ENCODE results near the gene MPZL3. TPM values are rescaled to one million over a fixed set of nuclear protein-coding genes. Genes with fewer than 3 reads are reported as not detected.

The MPZL3 gene
- total and polyA plus RNA-seq, 2 donors from 2014 or later = 1.7 to 10.0 TPM

GRCh38 chr11:118241764-118242098 lies 10.4 kb downstream of the MPZL3 start:
- intact Hi-C loops (cut with DNase I) = no loop called here
- no peaks in the 10 kb centered on the region for H3K27me3 ChIP-seq (ENCODE audit: control insufficient read depth, insufficient read depth, low read length)
- no peak for TF ChIP-seq CTCF (IDR thresholded peaks at IDR 0.05; ENCODE audit: borderline replicate concordance, extremely low read depth, insufficient read depth)
- no peak overlapping the region for H3K4me3 ChIP-seq (ENCODE audit: low read length in 3 of 3)
- H3K36me3 ChIP-seq (ENCODE audit: control insufficient read depth in 2 of 3, insufficient read depth in 3 of 3, low read length in 3 of 3) = no peaks in the 10 kb centered on the region
- no peak overlapping the region for H3K9ac ChIP-seq (ENCODE audit: low read length in 3 of 3)
- H3K27ac ChIP-seq (ENCODE audit: low read depth in 2 of 2, low read length in 2 of 2) = peak overlapping the region in 1 of 2 donors; percentile 32
- FAIRE-seq (no peak), DNase-seq (no peak)
- H3K4me1 ChIP-seq (ENCODE audit: control insufficient read depth in 2 of 3, insufficient read depth in 2 of 3, low read depth in 1 of 3, low read length in 3 of 3) = no peaks in the 10 kb centered on the region
- H3K9me3 ChIP-seq (ENCODE audit: control insufficient read depth in 2 of 3, insufficient read depth in 1 of 3, low read length in 3 of 3) = no peaks in the 10 kb centered on the region

GRCh38 chr11:118240999-118241763 lies 11.0 kb downstream of the MPZL3 start:
- Histone ChIP-seq H3K27ac (ENCODE audit: low read depth in 2 of 2, low read length in 2 of 2) (peak overlapping the region; percentile 32 to 66), H3K36me3 (ENCODE audit: control insufficient read depth in 2 of 3, insufficient read depth in 3 of 3, low read length in 3 of 3) (no peaks in the 10 kb centered on the region), H3K9ac (ENCODE audit: low read length in 3 of 3) (no peak overlapping the region), H3K4me3 (ENCODE audit: low read length in 3 of 3) (no peak overlapping the region), H3K4me1 (ENCODE audit: control insufficient read depth in 2 of 3, insufficient read depth in 2 of 3, low read depth in 1 of 3, low read length in 3 of 3) (no peaks in the 10 kb centered on the region), H3K9me3 (ENCODE audit: control insufficient read depth in 2 of 3, insufficient read depth in 1 of 3, low read length in 3 of 3) (no peaks in the 10 kb centered on the region), H3K27me3 (ENCODE audit: control insufficient read depth, insufficient read depth, low read length) (no peaks in the 10 kb centered on the region)
- intact Hi-C loops (cut with DNase I) = no loop called here
- TF ChIP-seq CTCF (IDR thresholded peaks at IDR 0.05; ENCODE audit: borderline replicate concordance, extremely low read depth, insufficient read depth) = no peak
- DNase-seq (peak in 1 of 5 donors; percentile 36), FAIRE-seq (no peak)

- Histone ChIP-seq H3K9me3 (ENCODE audit: control insufficient read depth in 2 of 3, insufficient read depth in 1 of 3, low read length in 3 of 3) (no peaks in the 10 kb centered on the region), H3K36me3 (ENCODE audit: control insufficient read depth in 2 of 3, insufficient read depth in 3 of 3, low read length in 3 of 3) (no peaks in the 10 kb centered on the region), H3K27ac (ENCODE audit: low read depth in 2 of 2, low read length in 2 of 2) (peak overlapping the region in 1 of 2 donors; percentile 14), H3K4me3 (ENCODE audit: low read length in 3 of 3) (no peak overlapping the region), H3K9ac (ENCODE audit: low read length in 3 of 3) (no peak overlapping the region), H3K27me3 (ENCODE audit: control insufficient read depth, insufficient read depth, low read length) (no peaks in the 10 kb centered on the region), H3K4me1 (ENCODE audit: control insufficient read depth in 2 of 3, insufficient read depth in 2 of 3, low read depth in 1 of 3, low read length in 3 of 3) (no peaks in the 10 kb centered on the region)
- DNase-seq (no peak), FAIRE-seq (no peak)
- intact Hi-C loops (cut with DNase I) = no loop called here
- TF ChIP-seq CTCF (IDR thresholded peaks at IDR 0.05; ENCODE audit: borderline replicate concordance, extremely low read depth, insufficient read depth) = no peak
Observed at GRCh38 chr11:118239509-118240205, 12.5 kb downstream of the MPZL3 start.

Data from kidney (tissue), 14 donors.